Subcutaneous adipose tissue (tissue), 4 donors: ENCODE results near the gene KMT2A. TPM values are rescaled to one million over a fixed set of nuclear protein-coding genes. Genes with fewer than 3 reads are reported as not detected.

ENCODE experiments used
- CTCF ChIP-seq: fragments of 450-650 bp; IDR thresholded peaks from one replicate; pipeline ENCODE4 v1.5.1; 2016; ENCODE audit warnings: low read depth, mild to moderate bottlenecking, control low read depth, antibody characterized with exemption, moderate library complexity
- total RNA-seq, 4 donors: library from RNA; depleted of rRNA; stranded (reverse); fragments of >200 nt; gene quantifications; one replicate each; pipeline ENCODE4 v1.1.0, GENCODE V29; 2016

Gene KMT2A
- total RNA-seq, 4 donors from 2014 or later: 62.2 to 81.0 (median 69.8) TPM

- no peak for TF ChIP-seq CTCF
Measured at GRCh38 chr11:118437208-118438125, 1.2 kb downstream of the KMT2A start.

GRCh38 chr11:118438314-118438931 lies 2.1 kb downstream of the KMT2A start:
- no peak for TF ChIP-seq CTCF

- no peak for TF ChIP-seq CTCF
Measured at GRCh38 chr11:118439646-118440045, 3.4 kb downstream of the KMT2A start.

- no peak for TF ChIP-seq CTCF
Measured at GRCh38 chr11:118441770-118442275, 5.5 kb downstream of the KMT2A start.

GRCh38 chr11:118442301-118442700 lies 6.0 kb downstream of the KMT2A start:
- no peak for TF ChIP-seq CTCF

GRCh38 chr11:118442908-118443589 lies 6.8 kb downstream of the KMT2A start:
- TF ChIP-seq CTCF: no peak

GRCh38 chr11:118443590-118444218 lies 7.4 kb downstream of the KMT2A start:
- TF ChIP-seq CTCF: no peak
